Endothelial cell of umbilical vein (primary cell): ENCODE results near the gene DPYSL4. TPM values are rescaled to one million over a fixed set of nuclear protein-coding genes. Genes with fewer than 3 reads are reported as not detected.

ENCODE experiments used
- BruUV-seq: library from RNA; stranded (reverse); fragments of 400-500 nt; replicated peaks from 2 replicates; lab custom pipeline; 2021; lab: Mats Ljungman, UMichigan
- CTCF ChIA-PET: fragments of 300-600, 350-600 bp; sonication (Branson Sonifier 250); formaldehyde crosslinking; loops from one replicate; lab custom pipeline; 2021; ENCODE audit warnings: antibody characterized with exemption, inconsistent platforms; lab: Charles Lee
- POLR2A ChIA-PET: fragments of 300-600, 350-600 bp; sonication (Branson Sonifier 250); formaldehyde crosslinking; loops from one replicate; lab custom pipeline; 2021; ENCODE audit warnings: antibody characterized with exemption, inconsistent platforms; lab: Charles Lee
- DNase-seq: peaks from one replicate; pipeline ENCODE4 v3.0.0-alpha.2; 2011; ENCODE audit warnings: low read depth, low spot score
- FAIRE-seq: peaks from 2 replicates; lab custom pipeline; 2011; peaks lifted over from hg19 to GRCh38; lab: Jason Lieb, UNC
- H2AFZ ChIP-seq: 2 replicates; pipeline ENCODE4 v1.6.0; 2012; ENCODE audit warnings: low read depth, low read length, control low read depth, inconsistent platforms
- H3K27ac ChIP-seq: 2 replicates; pipeline ENCODE4 v1.5.1; 2011; ENCODE audit warnings: low read depth, mild to moderate bottlenecking, control low read depth, low read length, moderate library complexity; ENCODE audit not compliant: insufficient read depth
- H3K27me3 ChIP-seq, 2 experiments: 2 replicates each; pipeline versions ENCODE4 v1.6.0 to v1.6.1; 2011; ENCODE audit warnings: low read length in 2 of 2, mixed read lengths in 1 of 2; ENCODE audit not compliant: control insufficient read depth in 2 of 2, insufficient read depth in 2 of 2
- H3K36me3 ChIP-seq, 2 experiments: 2 replicates in 1 of 2; 3 replicates in 1 of 2; pipeline ENCODE4 v1.5.1; 2011; ENCODE audit warnings: low read length in 2 of 2, mild to moderate bottlenecking in 1 of 2, moderate library complexity in 1 of 2; ENCODE audit not compliant: control insufficient read depth in 2 of 2, insufficient read depth in 2 of 2; ENCODE audit errors: extremely low read depth in 1 of 2
- H3K4me1 ChIP-seq: 3 replicates; pipeline ENCODE4 v1.5.1; 2011; ENCODE audit warnings: mild to moderate bottlenecking, low read length; ENCODE audit not compliant: control insufficient read depth, insufficient read depth; ENCODE audit errors: extremely low read depth
- H3K4me2 ChIP-seq: 2 replicates; pipeline ENCODE4 v1.6.1; 2011; ENCODE audit warnings: low read length, control low read depth, mixed read lengths; ENCODE audit not compliant: insufficient read depth
- H3K4me3 ChIP-seq, 3 experiments: fragments of 200-600 bp in 1 of 3; sonication (generic), shearing (Covaris generic) in 1 of 3; replicated peaks in 1 of 3; 2 replicates each; pipeline ENCODE4 v1.5.1; 2011 to 2016; ENCODE audit warnings: control low read depth in 3 of 3, low read length in 3 of 3, mild to moderate bottlenecking in 2 of 3, inconsistent platforms in 1 of 3, low read depth in 1 of 3, moderate library complexity in 1 of 3; ENCODE audit not compliant: insufficient read depth in 1 of 3
- H3K79me2 ChIP-seq: 2 replicates; pipeline ENCODE4 v1.6.0; 2012; ENCODE audit warnings: low read length, inconsistent platforms; ENCODE audit not compliant: control insufficient read depth, insufficient read depth
- H3K9ac ChIP-seq: replicated peaks from 2 replicates; pipeline ENCODE3; 2011; ENCODE audit warnings: low read length, control low read depth; ENCODE audit not compliant: insufficient read depth; ENCODE audit errors: extremely low read depth
- H3K9me1 ChIP-seq: replicated peaks from 3 replicates; pipeline ENCODE4 v1.6.0; 2011; ENCODE audit warnings: mild to moderate bottlenecking, low read length; ENCODE audit not compliant: control insufficient read depth, insufficient read depth; ENCODE audit errors: extremely low read depth
- H3K9me3 ChIP-seq: replicated peaks from 2 replicates; pipeline ENCODE4 v1.5.1; 2012; ENCODE audit warnings: low read length, inconsistent platforms; ENCODE audit not compliant: control insufficient read depth, insufficient read depth
- H4K20me1 ChIP-seq: replicated peaks from 2 replicates; pipeline ENCODE3; 2011; ENCODE audit warnings: mild to moderate bottlenecking, low read length; ENCODE audit not compliant: control insufficient read depth, insufficient read depth; ENCODE audit errors: extremely low read depth
- CTCF ChIP-seq, 2 donors: IDR thresholded peaks; 1 replicate in 1 of 2; 2 replicates in 1 of 2; pipeline ENCODE4 v1.5.1; 2011; ENCODE audit warnings: low read length in 2 of 2, mild to moderate bottlenecking in 2 of 2, moderate library complexity in 2 of 2, control low read depth in 1 of 2, inconsistent platforms in 1 of 2, low read depth in 1 of 2; ENCODE audit not compliant: insufficient read depth in 1 of 2; ENCODE audit errors: extremely low read depth in 1 of 2
- EZH2 ChIP-seq: IDR thresholded peaks from 2 replicates; pipeline ENCODE4 v1.6.1; 2012; ENCODE audit warnings: borderline replicate concordance, low read depth, mild to moderate bottlenecking, moderate library complexity, low read length, inconsistent platforms; ENCODE audit not compliant: severe bottlenecking
- FOS ChIP-seq: IDR thresholded peaks from 2 replicates; pipeline ENCODE4 v1.6.1; 2011; ENCODE audit warnings: mild to moderate bottlenecking, low read length, moderate library complexity, borderline replicate concordance; ENCODE audit not compliant: insufficient read depth
- GATA2 ChIP-seq: IDR thresholded peaks from 2 replicates; pipeline ENCODE4 v1.7.0; 2011; ENCODE audit warnings: low read depth, mild to moderate bottlenecking, moderate library complexity, mixed read lengths, low read length; ENCODE audit not compliant: insufficient read length, insufficient read depth
- JUN ChIP-seq: IDR thresholded peaks from 2 replicates; pipeline ENCODE4 v1.6.1; 2011; ENCODE audit warnings: borderline replicate concordance, low read depth; ENCODE audit not compliant: insufficient read length, insufficient read depth
- MAX ChIP-seq: IDR thresholded peaks from 2 replicates; pipeline ENCODE4 v1.6.1; 2011; ENCODE audit not compliant: insufficient read depth, insufficient read length
- MYC ChIP-seq: IDR thresholded peaks from one replicate; pipeline ENCODE4 v1.6.1; 2011; ENCODE audit warnings: mild to moderate bottlenecking, low read depth, low read length
- POLR2A ChIP-seq: IDR thresholded peaks from 2 replicates; pipeline ENCODE4 v1.6.1; 2012; ENCODE audit warnings: low read depth, mild to moderate bottlenecking, control low read depth, low read length
- POLR2AphosphoS5 ChIP-seq: IDR thresholded peaks from 2 replicates; pipeline ENCODE4 v1.6.1; 2012; ENCODE audit warnings: low read depth, mild to moderate bottlenecking, control low read depth, low read length, moderate library complexity; ENCODE audit not compliant: insufficient read depth
- dilution Hi-C: fragments of 300-500 bp; cut with MboI; formaldehyde crosslinking; loops from one replicate; pipeline ENCODE4 v1.15.0; 2019; ENCODE audit warnings: low sequenced_read_pairs; ENCODE audit not compliant: extremely low pct_ligation_motif_present
- intact Hi-C: fragments of 100-400 bp; cut with micrococcal nuclease; formaldehyde crosslinking; loops from one replicate; pipeline ENCODE4 v1.10.0; 2022
- polyA plus RNA-seq, 4 experiments: library from polyadenylated mRNA; depleted of rRNA in 3 of 4; stranded (reverse) in 3 of 4; unstranded in 1 of 4; fragments of >200 nt; gene quantifications; 2 replicates each; pipeline versions ENCODE4 v1.2.1 to v1.2.3, GENCODE V29; 2011 to 2012; ENCODE audit warnings: missing spikeins in 1 of 4
- total RNA-seq: library from RNA; stranded (reverse); gene quantifications from 2 replicates; pipeline ENCODE4 v1.2.3, GENCODE V29; 2021

Gene DPYSL4
- total and polyA plus RNA-seq, 2 donors (not counting 3 experiments of a cell fraction or from before 2014, with no cell fraction given) = 27.1 to 60.0 TPM

GRCh38 chr10:132248455-132249225, 61.9 kb downstream of the DPYSL4 start:
- H2AFZ ChIP-seq = peak overlapping the region; percentile 67
- H4K20me1 ChIP-seq = no peaks in the 10 kb centered on the region
- no peak overlapping the region for H3K4me2 ChIP-seq
- no peak overlapping the region for H3K9ac ChIP-seq
- DNase-seq (peak; percentile 15), FAIRE-seq (no peak)
- ChIA-PET CTCF (no interaction called here), POLR2A (interaction anchor here (0.6 kb wide), 1 partner anchor 291 kb away, joined by 4 read pairs; no protein-coding TSS in a partner anchor)
- no peaks in the 10 kb centered on the region for H3K79me2 ChIP-seq
- no peaks in the 10 kb centered on the region for H3K9me1 ChIP-seq
- dilution Hi-C loops = no loop called here
- no peaks in the 10 kb centered on the region for H3K4me1 ChIP-seq
- H3K36me3 ChIP-seq = no peaks in the 10 kb centered on the region
- intact Hi-C loops = no loop called here
- no peaks in the 10 kb centered on the region for H3K9me3 ChIP-seq
- no TSS peak for BruUV-seq
- peak overlapping the region in 1 of 3 experiments; percentile 17 for H3K4me3 ChIP-seq
- no peaks in the 10 kb centered on the region for H3K27me3 ChIP-seq
- no peak overlapping the region for H3K27ac ChIP-seq
- TF ChIP-seq CTCF (IDR thresholded peaks at IDR 0.05; ENCODE audit: extremely low read depth in 1 of 2, insufficient read depth in 1 of 2, low read depth in 1 of 2, low read length in 2 of 2) (no peak), MAX (no peak), POLR2A (no peak), JUN (no peak)

- H3K9ac ChIP-seq = no peak overlapping the region
- dilution Hi-C loops (no loop called here), intact Hi-C loops (no loop called here)
- no peak overlapping the region for H2AFZ ChIP-seq
- no peaks in the 10 kb centered on the region for H3K9me1 ChIP-seq
- H3K79me2 ChIP-seq = no peaks in the 10 kb centered on the region
- no TSS peak for BruUV-seq
- H3K4me2 ChIP-seq = no peak overlapping the region
- FAIRE-seq = no peak
- no peaks in the 10 kb centered on the region for H4K20me1 ChIP-seq
- CTCF ChIA-PET = no interaction called here
- no peak overlapping the region for H3K27ac ChIP-seq
- H3K4me3 ChIP-seq = no peak overlapping the region
- H3K9me3 ChIP-seq = no peaks in the 10 kb centered on the region
- H3K36me3 ChIP-seq = no peaks in the 10 kb centered on the region
- H3K4me1 ChIP-seq = no peaks in the 10 kb centered on the region
- no peak for DNase-seq
- TF ChIP-seq POLR2A = no peak
- no peak for TF ChIP-seq CTCF (IDR thresholded peaks at IDR 0.05; ENCODE audit: extremely low read depth in 1 of 2, insufficient read depth in 1 of 2, low read depth in 1 of 2, low read length in 2 of 2)
- TF ChIP-seq JUN = no peak
- no peak for TF ChIP-seq EZH2
- TF ChIP-seq GATA2 = no peak
- TF ChIP-seq POLR2AphosphoS5 = no peak
- no peak for TF ChIP-seq FOS
- no peak for TF ChIP-seq MAX
- no peak for TF ChIP-seq MYC
- H3K27me3 ChIP-seq = no peaks in the 10 kb centered on the region
- POLR2A ChIA-PET = no interaction called here
Measured at GRCh38 chr10:132249226-132249724, 62.5 kb downstream of the DPYSL4 start.
